Measurements from ENCODE around the gene PTPRD.

DNA sequence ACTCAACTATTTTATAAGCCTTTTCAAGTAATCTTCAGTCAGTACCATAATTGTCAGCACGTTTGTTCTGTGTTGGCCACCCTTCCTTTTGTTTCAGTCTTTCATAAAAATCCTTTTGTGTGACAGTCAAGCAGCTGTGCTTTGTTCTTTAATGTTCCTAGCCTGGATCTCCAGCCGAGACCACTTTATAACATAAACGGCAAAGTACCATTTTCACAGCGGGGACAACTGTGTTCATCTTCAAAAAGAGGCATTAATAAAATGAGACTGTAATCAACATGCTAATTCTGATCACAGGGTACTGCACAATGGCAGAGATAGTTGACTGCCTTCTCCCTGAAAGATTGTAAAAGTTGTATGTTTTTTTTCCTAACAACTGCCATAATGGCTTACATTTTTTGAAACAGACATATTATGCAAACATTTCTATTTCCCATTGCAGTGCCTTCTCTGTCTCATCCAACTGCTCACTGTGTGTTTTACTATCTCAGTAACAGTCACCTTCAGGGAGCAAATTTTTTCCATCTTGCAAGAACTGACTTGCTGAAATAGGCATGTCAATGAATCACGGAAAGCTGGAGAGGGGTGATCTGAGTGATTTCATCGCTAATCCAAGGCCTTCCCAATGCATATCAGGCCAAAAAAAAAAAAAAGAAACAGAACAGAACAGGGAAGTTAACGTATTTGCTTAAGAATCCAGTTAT lies 1984.7 kb downstream of the PTPRD start:
- TF ChIP-seq CTCF (conservative IDR thresholded peaks at IDR 0.05; ENCODE audit: low read depth, low read length): no peak
- no peak for TF ChIP-seq RAD21 (IDR thresholded peaks at IDR 0.05; ENCODE audit: low read length)
- TF ChIP-seq POLR2A (IDR thresholded peaks at IDR 0.05; ENCODE audit: low read depth, low read length): no peak
